MM.1S (cell line): ENCODE results near the gene CBFA2T3.

Experiments used
- EZH2 ChIP-seq: fragments of 300-600 bp; sonication (generic); optimal IDR thresholded peaks from 2 replicates; pipeline ENCODE3; 2017; ENCODE audit warnings: low read depth, mild to moderate bottlenecking, antibody characterized with exemption, low read length, mixed read lengths
- TF ChIP-seq, protein P1 (sequence below): fragments of 300-600 bp; sonication (generic); IDR thresholded peaks from 2 replicates; pipeline ENCODE4 v1.5.1; 2016; ENCODE audit warnings: antibody characterized with exemption, low read length, mixed read lengths

DNA sequence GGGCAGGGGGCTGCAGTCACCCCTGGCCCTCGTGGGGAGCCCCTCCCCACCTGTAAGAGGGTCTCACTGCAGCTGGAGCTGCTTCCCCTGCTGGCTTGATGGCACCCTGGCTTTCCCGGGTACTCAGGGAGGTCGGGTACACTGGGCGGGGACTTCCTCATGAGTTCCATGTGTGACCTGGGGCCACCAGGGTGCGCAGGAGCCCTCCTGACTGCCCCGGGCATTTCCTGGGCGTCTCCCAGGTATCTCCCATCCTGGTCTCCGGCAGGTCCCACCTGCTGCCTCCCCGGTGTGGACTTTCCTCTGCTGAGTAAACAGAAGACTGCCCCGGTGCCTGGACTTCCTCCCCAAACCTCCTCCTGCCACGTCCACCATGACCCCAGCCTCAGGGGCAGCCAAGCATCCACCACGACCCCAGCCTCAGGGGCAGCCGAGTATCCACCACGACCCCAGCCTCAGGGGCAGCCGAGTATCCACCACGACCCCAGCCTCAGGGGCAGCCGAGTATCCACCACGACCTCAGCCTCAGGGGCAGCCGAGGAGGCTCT, 40.9 kb downstream of the CBFA2T3 start:
- no peak for TF ChIP-seq EZH2
- TF ChIP-seq, protein P1, sequence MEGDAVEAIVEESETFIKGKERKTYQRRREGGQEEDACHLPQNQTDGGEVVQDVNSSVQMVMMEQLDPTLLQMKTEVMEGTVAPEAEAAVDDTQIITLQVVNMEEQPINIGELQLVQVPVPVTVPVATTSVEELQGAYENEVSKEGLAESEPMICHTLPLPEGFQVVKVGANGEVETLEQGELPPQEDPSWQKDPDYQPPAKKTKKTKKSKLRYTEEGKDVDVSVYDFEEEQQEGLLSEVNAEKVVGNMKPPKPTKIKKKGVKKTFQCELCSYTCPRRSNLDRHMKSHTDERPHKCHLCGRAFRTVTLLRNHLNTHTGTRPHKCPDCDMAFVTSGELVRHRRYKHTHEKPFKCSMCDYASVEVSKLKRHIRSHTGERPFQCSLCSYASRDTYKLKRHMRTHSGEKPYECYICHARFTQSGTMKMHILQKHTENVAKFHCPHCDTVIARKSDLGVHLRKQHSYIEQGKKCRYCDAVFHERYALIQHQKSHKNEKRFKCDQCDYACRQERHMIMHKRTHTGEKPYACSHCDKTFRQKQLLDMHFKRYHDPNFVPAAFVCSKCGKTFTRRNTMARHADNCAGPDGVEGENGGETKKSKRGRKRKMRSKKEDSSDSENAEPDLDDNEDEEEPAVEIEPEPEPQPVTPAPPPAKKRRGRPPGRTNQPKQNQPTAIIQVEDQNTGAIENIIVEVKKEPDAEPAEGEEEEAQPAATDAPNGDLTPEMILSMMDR, result no peak
